Neural cell (in vitro differentiated cells): Measurements from ENCODE around the gene OAS3.

Experiments used
- EP300 ChIP-seq: fragments of 450-650 bp; conservative IDR thresholded peaks from 2 replicates; pipeline ENCODE4 v1.6.1; 2014; ENCODE audit warnings: antibody characterized with exemption, mild to moderate bottlenecking, moderate library complexity; ENCODE audit not compliant: poor library complexity, severe bottlenecking
- EZH2 ChIP-seq: fragments of 200-600, 300-800 bp; shearing (Covaris generic), sonication (generic); IDR thresholded peaks from 2 replicates; pipeline ENCODE4 v1.6.1; 2014; ENCODE audit warnings: antibody characterized with exemption, low read length, borderline replicate concordance, mild to moderate bottlenecking; ENCODE audit not compliant: insufficient read depth, poor library complexity, severe bottlenecking
- POLR2AphosphoS5 ChIP-seq: IDR thresholded peaks from 2 replicates; pipeline ENCODE4 v1.6.1; 2012
- RAD21 ChIP-seq: fragments of 450-650 bp; conservative IDR thresholded peaks from 2 replicates; pipeline ENCODE4 v1.6.1; 2014; ENCODE audit warnings: antibody characterized with exemption, mild to moderate bottlenecking, moderate library complexity
- SMC3 ChIP-seq: fragments of 450-650 bp; conservative IDR thresholded peaks from 2 replicates; pipeline ENCODE4 v1.6.1; 2014; ENCODE audit warnings: antibody characterized with exemption, mild to moderate bottlenecking, moderate library complexity; ENCODE audit not compliant: poor library complexity
- TAF1 ChIP-seq: IDR thresholded peaks from 2 replicates; pipeline ENCODE4 v1.6.1; 2012; ENCODE audit warnings: low read depth
- TF ChIP-seq, protein P1 (sequence below): IDR thresholded peaks from 2 replicates; pipeline ENCODE4 v1.6.1; 2012; ENCODE audit warnings: borderline replicate concordance
- TF ChIP-seq, protein P2 (sequence below): fragments of 450-650 bp; IDR thresholded peaks from 2 replicates; pipeline ENCODE4 v1.5.1; 2014; ENCODE audit warnings: antibody characterized with exemption, mild to moderate bottlenecking, moderate library complexity; ENCODE audit not compliant: poor library complexity, severe bottlenecking

DNA sequence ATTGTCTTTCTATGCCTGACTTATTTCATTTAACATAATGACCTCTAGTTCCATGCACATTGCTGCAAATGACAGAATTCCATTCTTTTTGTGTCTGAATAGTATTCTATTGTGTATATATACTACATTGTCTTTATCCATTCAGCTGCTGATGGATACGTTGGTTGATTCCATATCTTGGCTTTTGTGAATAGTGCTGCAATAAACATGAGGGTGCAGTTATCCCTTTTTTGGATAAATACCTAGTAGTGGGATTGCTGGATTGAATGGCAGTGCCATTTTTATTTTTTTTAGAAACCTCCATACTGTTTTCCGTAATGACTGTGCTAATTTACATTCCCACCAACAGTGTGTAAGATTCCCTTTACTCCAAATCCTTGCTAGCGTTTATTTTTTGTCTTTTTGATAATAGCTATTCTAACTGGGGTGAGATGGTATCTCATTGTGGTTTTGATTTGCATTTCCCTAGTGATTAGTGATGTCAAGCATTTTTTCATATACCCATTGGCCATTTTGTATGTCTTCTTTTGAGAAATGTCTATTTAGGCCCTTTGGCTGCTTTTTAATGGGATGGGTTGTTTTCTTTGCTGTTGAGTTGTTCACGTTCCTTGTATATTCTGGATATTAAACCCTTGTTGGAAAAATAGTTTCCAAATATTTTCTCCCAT lies 42.4 kb downstream of the OAS3 start:
- no peak for TF ChIP-seq RAD21
- TF ChIP-seq, protein P1, sequence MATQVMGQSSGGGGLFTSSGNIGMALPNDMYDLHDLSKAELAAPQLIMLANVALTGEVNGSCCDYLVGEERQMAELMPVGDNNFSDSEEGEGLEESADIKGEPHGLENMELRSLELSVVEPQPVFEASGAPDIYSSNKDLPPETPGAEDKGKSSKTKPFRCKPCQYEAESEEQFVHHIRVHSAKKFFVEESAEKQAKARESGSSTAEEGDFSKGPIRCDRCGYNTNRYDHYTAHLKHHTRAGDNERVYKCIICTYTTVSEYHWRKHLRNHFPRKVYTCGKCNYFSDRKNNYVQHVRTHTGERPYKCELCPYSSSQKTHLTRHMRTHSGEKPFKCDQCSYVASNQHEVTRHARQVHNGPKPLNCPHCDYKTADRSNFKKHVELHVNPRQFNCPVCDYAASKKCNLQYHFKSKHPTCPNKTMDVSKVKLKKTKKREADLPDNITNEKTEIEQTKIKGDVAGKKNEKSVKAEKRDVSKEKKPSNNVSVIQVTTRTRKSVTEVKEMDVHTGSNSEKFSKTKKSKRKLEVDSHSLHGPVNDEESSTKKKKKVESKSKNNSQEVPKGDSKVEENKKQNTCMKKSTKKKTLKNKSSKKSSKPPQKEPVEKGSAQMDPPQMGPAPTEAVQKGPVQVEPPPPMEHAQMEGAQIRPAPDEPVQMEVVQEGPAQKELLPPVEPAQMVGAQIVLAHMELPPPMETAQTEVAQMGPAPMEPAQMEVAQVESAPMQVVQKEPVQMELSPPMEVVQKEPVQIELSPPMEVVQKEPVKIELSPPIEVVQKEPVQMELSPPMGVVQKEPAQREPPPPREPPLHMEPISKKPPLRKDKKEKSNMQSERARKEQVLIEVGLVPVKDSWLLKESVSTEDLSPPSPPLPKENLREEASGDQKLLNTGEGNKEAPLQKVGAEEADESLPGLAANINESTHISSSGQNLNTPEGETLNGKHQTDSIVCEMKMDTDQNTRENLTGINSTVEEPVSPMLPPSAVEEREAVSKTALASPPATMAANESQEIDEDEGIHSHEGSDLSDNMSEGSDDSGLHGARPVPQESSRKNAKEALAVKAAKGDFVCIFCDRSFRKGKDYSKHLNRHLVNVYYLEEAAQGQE, result no peak
- TF ChIP-seq, protein P2, sequence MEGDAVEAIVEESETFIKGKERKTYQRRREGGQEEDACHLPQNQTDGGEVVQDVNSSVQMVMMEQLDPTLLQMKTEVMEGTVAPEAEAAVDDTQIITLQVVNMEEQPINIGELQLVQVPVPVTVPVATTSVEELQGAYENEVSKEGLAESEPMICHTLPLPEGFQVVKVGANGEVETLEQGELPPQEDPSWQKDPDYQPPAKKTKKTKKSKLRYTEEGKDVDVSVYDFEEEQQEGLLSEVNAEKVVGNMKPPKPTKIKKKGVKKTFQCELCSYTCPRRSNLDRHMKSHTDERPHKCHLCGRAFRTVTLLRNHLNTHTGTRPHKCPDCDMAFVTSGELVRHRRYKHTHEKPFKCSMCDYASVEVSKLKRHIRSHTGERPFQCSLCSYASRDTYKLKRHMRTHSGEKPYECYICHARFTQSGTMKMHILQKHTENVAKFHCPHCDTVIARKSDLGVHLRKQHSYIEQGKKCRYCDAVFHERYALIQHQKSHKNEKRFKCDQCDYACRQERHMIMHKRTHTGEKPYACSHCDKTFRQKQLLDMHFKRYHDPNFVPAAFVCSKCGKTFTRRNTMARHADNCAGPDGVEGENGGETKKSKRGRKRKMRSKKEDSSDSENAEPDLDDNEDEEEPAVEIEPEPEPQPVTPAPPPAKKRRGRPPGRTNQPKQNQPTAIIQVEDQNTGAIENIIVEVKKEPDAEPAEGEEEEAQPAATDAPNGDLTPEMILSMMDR, result no peak
- no peak for TF ChIP-seq TAF1
- TF ChIP-seq SMC3, result no peak
- TF ChIP-seq EZH2, result no peak
- no peak for TF ChIP-seq POLR2AphosphoS5
- no peak for TF ChIP-seq EP300
